Adrenal gland (tissue), 12 donors: ENCODE measurements around the gene GTPBP3. TPM values are rescaled to one million over a fixed set of nuclear protein-coding genes. Genes with fewer than 3 reads are reported as not detected.

ENCODE experiments used
- DNase-seq, 7 donors: peaks; one replicate each; pipeline ENCODE4 v3.0.0-alpha.2; 2019 to 2020
- H3K27ac ChIP-seq, 5 donors: fragments of 200-600 bp; sonication (generic) in 4 of 5; 1 replicate in 3 of 5; 2 replicates in 2 of 5; pipeline versions ENCODE4 v1.5.1 to v1.8.0; 2016 to 2020; ENCODE audit warnings: mild to moderate bottlenecking in 1 of 5
- H3K27me3 ChIP-seq: fragments of 200-600 bp; 2 replicates; pipeline ENCODE4 v1.8.0; 2021
- H3K36me3 ChIP-seq, 2 donors: fragments of 200-600 bp; replicated peaks in 1 of 2; 1 replicate in 1 of 2; 2 replicates in 1 of 2; pipeline versions ENCODE4 v1.5.1 to v1.8.0; 2018 to 2022
- H3K4me1 ChIP-seq, 2 donors: fragments of 200-600 bp; replicated peaks in 1 of 2; 1 replicate in 1 of 2; 2 replicates in 1 of 2; pipeline versions ENCODE4 v1.5.1 to v1.8.0; 2018 to 2021
- H3K4me3 ChIP-seq, 4 donors: fragments of 200-600 bp; sonication (generic) in 3 of 4; one replicate each; pipeline ENCODE4 v1.5.1; 2016 to 2018
- H3K9me3 ChIP-seq, 3 donors: fragments of 200-600 bp; sonication (generic) in 1 of 3; replicated peaks in 1 of 3; 1 replicate in 2 of 3; 2 replicates in 1 of 3; pipeline versions ENCODE4 v1.5.1 to v1.8.0; 2016 to 2021
- POLR2A ChIP-seq, 2 donors: fragments of 450-650 bp; IDR thresholded peaks; one replicate each; pipeline ENCODE4 v1.6.1; 2017; ENCODE audit warnings: antibody characterized with exemption in 2 of 2, mild to moderate bottlenecking in 2 of 2, moderate library complexity in 1 of 2
- WGBS, 4 donors: extraction: QIAGEN DNeasy Blood & Tissue Kit in 2 of 4; methylation state at CpG; one replicate each; pipeline versions ENCODE4 v1.1.5 to v1.1.7; 2013 to 2017; 5-methylcytosine and 5-hydroxymethylcytosine counted together
- intact Hi-C, 2 donors: fragments of 100-400 bp; cut with DNase I; formaldehyde crosslinking; loops; one replicate each; pipeline versions ENCODE4 v1.14.1 to v1.15.0; 2022 to 2023
- polyA plus RNA-seq, 3 donors: library from polyadenylated mRNA; stranded (reverse); fragments of 200-250 nt in 2 of 3; fragments of 350-450 nt in 1 of 3; fragmentation: Illumina TruSeq in 1 of 3; extraction: RNeasy Lipid Tissue Mini Kit (QIAGEN cat#74804) in 1 of 3; gene quantifications; one replicate each; pipeline ENCODE4 v1.2.3, GENCODE V29; 2013 to 2014
- total RNA-seq, 9 donors: library from RNA; depleted of rRNA in 4 of 9; stranded (reverse); fragments of >200 nt in 4 of 9; fragments of 120-200 nt in 1 of 9; fragmentation: NEBNext Ultra II Directional in 1 of 9; extraction: Animal tissue kit (Norgen Biotek cat#: 25700) in 1 of 9; gene quantifications; one replicate each; pipeline versions ENCODE4 v1.1.0 to v1.2.4, GENCODE V29; 2013 to 2023
- TF ChIP-seq, protein P1 (sequence below), 6 experiments: fragments of 450-650 bp in 4 of 6; fragments of 200-600 bp in 2 of 6; sonication (generic) in 1 of 6; IDR thresholded peaks; 1 replicate in 5 of 6; 2 replicates in 1 of 6; pipeline versions ENCODE4 v1.5.1 to v1.8.0; 2016 to 2021; ENCODE audit warnings: antibody characterized with exemption in 6 of 6, mild to moderate bottlenecking in 2 of 6, moderate library complexity in 1 of 6
- donor health status: healthy with polysubstance abuse.
- donor health status: Bipolar disorder and iron deficiency.
- donor health status: DM: yes; HTN: yes; CAD: no.
- donor health status: DM: no; HTN: no; CAD: no.
- donor health status: DM: no; HTN: no; CAD: no.
- donor health status: DM: yes; HTN: yes; CAD: no.

The GTPBP3 gene
- total and polyA plus RNA-seq, 12 donors = 5.5 to 50.4 (median 23.8) TPM

DNA sequence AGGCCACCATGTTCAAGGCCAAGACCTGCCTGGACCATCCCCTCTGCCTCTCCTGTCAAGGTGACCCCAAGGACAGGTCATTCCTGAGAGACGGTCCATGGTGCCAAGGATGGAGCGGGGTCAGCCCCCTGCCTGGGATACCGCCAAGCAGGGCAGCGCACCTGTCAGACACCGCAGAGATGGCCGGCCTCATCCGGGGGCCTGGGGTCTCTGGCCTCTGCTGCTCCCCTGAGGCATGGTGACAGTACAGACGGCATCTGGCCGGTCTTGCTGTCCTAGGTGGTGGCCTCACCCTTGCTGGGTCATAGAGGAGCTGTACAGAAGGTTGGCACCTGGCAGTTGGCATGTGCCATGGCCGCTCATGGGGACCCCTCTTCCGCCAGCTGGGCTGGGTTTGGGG lies 16.9 kb upstream of the GTPBP3 start:
- Histone ChIP-seq H3K27me3 (no peaks in the 10 kb centered on the region), H3K27ac (no peak overlapping the region), H3K4me1 (peaks cover 0 to 9% of the 10 kb centered on the region in 2 donors), H3K36me3 (peaks cover 0 to 37% of the 10 kb centered on the region in 2 donors), H3K9me3 (no peaks in the 10 kb centered on the region), H3K4me3 (no peak overlapping the region)
- DNase-seq = no peak
- intact Hi-C loops = no loop called here
- TF ChIP-seq POLR2A (IDR thresholded peaks at IDR 0.05) = no peak
- TF ChIP-seq, protein P1, sequence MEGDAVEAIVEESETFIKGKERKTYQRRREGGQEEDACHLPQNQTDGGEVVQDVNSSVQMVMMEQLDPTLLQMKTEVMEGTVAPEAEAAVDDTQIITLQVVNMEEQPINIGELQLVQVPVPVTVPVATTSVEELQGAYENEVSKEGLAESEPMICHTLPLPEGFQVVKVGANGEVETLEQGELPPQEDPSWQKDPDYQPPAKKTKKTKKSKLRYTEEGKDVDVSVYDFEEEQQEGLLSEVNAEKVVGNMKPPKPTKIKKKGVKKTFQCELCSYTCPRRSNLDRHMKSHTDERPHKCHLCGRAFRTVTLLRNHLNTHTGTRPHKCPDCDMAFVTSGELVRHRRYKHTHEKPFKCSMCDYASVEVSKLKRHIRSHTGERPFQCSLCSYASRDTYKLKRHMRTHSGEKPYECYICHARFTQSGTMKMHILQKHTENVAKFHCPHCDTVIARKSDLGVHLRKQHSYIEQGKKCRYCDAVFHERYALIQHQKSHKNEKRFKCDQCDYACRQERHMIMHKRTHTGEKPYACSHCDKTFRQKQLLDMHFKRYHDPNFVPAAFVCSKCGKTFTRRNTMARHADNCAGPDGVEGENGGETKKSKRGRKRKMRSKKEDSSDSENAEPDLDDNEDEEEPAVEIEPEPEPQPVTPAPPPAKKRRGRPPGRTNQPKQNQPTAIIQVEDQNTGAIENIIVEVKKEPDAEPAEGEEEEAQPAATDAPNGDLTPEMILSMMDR (IDR thresholded peaks at IDR 0.05) = no peak
- 85 to 100% (median 87%) methylated on average over 3 to 11 of the region's 11 CpGs for WGBS, 4 donors

DNA sequence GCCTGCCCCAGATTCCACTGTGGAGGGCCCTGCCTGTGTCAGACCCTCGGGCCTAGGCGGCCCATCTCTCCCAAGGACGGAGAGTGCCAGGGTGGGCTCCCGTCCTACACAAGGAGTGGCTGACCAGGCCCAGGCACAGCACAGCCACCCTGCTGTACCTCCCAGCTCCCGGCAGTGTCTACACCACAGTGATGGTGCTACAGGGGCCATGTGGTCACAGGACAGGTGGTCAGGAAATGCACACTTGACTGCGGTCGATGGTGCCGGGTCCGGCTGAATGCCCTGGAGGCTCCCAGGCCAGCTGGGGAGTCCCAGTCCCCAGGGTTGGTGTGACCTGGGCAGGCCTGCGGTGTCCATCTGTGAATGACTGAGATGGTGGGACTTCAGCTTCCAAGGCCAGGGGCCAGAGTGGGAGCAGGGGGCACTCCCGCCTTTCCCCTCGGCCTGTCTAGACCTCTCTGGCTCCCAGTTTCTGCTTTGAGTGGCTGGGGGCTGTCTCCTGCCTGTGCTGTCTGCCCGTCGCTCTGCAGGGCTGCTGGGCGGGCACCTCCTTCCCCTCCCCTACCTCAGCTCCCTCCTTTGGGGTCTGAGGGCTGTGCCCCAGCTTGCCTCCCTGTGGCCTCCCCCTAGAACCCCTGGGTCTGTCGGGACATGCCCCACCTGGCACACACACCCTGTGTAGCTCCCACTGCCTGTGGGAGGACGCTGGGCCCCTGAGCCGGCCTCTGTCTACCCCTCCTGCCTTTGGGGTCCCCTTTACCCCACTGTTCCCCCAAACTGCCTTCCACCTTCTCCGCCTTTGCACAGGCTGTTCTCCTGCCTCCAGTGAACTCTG lies 15.5 kb upstream of the GTPBP3 start:
- H3K36me3 ChIP-seq = peaks cover 0 to 22% of the 10 kb centered on the region in 2 donors
- H3K4me3 ChIP-seq = no peak overlapping the region
- intact Hi-C loops = no loop called here
- H3K27ac ChIP-seq = peak overlapping the region in 2 of 5 donors; percentile 47 to 54
- TF ChIP-seq, protein P1 (IDR thresholded peaks at IDR 0.05) = no peak
- no peak for TF ChIP-seq POLR2A (IDR thresholded peaks at IDR 0.05)
- no peaks in the 10 kb centered on the region for H3K9me3 ChIP-seq
- DNase-seq = no peak
- H3K4me1 ChIP-seq = peaks cover 0 to 9% of the 10 kb centered on the region in 2 donors
- 86 to 95% (median 91%) methylated on average over 13 to 19 of the region's 19 CpGs for WGBS, 4 donors
- H3K27me3 ChIP-seq = no peaks in the 10 kb centered on the region

GRCh38 chr19:17322854-17323253 lies 14.5 kb upstream of the GTPBP3 start:
- H3K36me3 ChIP-seq = peaks cover 0 to 20% of the 10 kb centered on the region in 2 donors
- H3K4me3 ChIP-seq = no peak overlapping the region
- intact Hi-C loops = no loop called here
- H3K27ac ChIP-seq = peak overlapping the region in 3 of 5 donors; percentile 39 to 54 (median 47)
- peaks cover 0 to 17% of the 10 kb centered on the region in 2 donors for H3K4me1 ChIP-seq
- H3K27me3 ChIP-seq = no peaks in the 10 kb centered on the region
- H3K9me3 ChIP-seq = no peaks in the 10 kb centered on the region
- DNase-seq = peak in 3 of 7 donors; percentile 58 to 69 (median 65)
- WGBS, 4 donors = 34 to 66% (median 62%) methylated on average over 4 to 10 of the region's 10 CpGs
- TF ChIP-seq, protein P1 (IDR thresholded peaks at IDR 0.05) = no peak
- no peak for TF ChIP-seq POLR2A (IDR thresholded peaks at IDR 0.05)

DNA sequence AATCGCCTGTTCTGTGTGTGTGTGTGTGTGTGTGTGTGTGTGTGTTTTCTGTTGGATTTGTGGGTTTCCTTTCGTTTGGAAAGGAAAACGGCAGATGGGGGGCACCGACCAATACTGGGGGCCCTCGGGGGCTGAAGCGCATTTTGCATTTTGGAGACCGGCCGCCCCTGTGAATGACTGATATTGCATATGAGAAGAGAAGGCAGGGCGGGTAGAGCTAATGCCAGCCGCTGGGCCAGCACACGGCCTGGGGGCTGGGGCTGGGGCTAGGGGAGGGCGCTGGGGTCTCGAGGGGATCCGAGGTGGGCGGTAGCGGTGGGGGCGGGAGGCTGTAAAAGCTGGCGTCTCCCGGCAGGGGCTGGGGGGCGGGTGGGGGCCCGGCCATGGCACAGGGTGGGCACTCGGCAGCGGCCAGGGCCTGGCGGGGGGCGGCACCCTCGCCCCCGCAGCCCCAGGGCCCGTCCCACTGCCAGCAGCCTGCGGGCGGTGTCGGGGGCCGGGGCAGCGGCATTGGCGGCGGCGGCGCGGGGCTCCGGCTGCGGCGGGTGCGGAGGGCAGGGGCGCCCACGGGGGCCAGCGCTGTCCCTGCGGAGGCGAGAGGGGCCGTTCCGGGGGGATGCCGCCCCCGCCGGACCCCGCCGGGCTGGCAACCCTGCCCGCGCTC lies 13.9 kb upstream of the GTPBP3 start:
- Histone ChIP-seq H3K4me3 (no peak overlapping the region), H3K27me3 (no peaks in the 10 kb centered on the region), H3K9me3 (no peaks in the 10 kb centered on the region), H3K36me3 (peaks cover 0 to 20% of the 10 kb centered on the region in 2 donors), H3K4me1 (peaks cover 4 to 23% of the 10 kb centered on the region in 2 donors), H3K27ac (peak overlapping the region in 2 of 5 donors; percentile 54 to 75)
- TF ChIP-seq POLR2A (IDR thresholded peaks at IDR 0.05) = no peak
- TF ChIP-seq, protein P1 (IDR thresholded peaks at IDR 0.05) = no peak
- 29 to 65% (median 48%) methylated on average over 9 to 56 of the region's 56 CpGs for WGBS, 4 donors
- intact Hi-C loops = no loop called here
- DNase-seq = no peak
